ENCODE data around the gene MKLN1. TPM values are rescaled to one million over a fixed set of nuclear protein-coding genes. Genes with fewer than 3 reads are reported as not detected.

Gene MKLN1
- total and polyA plus RNA-seq, 2 experiments from 2014 or later = 33.8 to 59.3 TPM

GRCh38 chr7:131529617-131530016 is 201.9 kb downstream of the MKLN1 start:
- H3K27ac ChIP-seq = no peak overlapping the region

GRCh38 chr7:131530137-131530536 is 202.5 kb downstream of the MKLN1 start:
- Histone ChIP-seq H2AFZ (no peak overlapping the region), H3K4me1 (ENCODE audit: insufficient read depth) (no peaks in the 10 kb centered on the region), H3K27me3 (no peaks in the 10 kb centered on the region), H3K9me2 (replicated peaks; ENCODE audit: insufficient read depth) (no peaks in the 10 kb centered on the region), H3K27ac (no peak overlapping the region), H3K36me3 (replicated peaks; ENCODE audit: insufficient read depth, low read depth) (no peaks in the 10 kb centered on the region), H4K20me1 (ENCODE audit: insufficient read depth, poor library complexity, severe bottlenecking) (no peaks in the 10 kb centered on the region), H3K4me2 (no peak overlapping the region), H3K79me2 (peaks cover 9% of the 10 kb centered on the region), H3K9me3 (ENCODE audit: low read depth) (no peaks in the 10 kb centered on the region), H3K4me3 (no peak overlapping the region)
- TF ChIP-seq EZH2 (IDR thresholded peaks at IDR 0.05; ENCODE audit: borderline replicate concordance) (no peak), CTCF (IDR thresholded peaks at IDR 0.05; ENCODE audit: poor library complexity) (no peak), EZH2phosphoT487 (IDR thresholded peaks at IDR 0.05; ENCODE audit: low read depth, severe bottlenecking, unreplicated experiment) (no peak)
- WGBS (ENCODE audit: low lambda C conversion rate, missing lambda C conversion rate) = 97% methylated on average over 6 of the region's 6 CpGs
- no peak for DNase-seq (ENCODE audit: low spot score)

More at GRCh38 chr7:131529617-131530016, 201.9 kb downstream of the MKLN1 start:
- H3K4me3 ChIP-seq = no peak overlapping the region
- TF ChIP-seq EZH2 (IDR thresholded peaks at IDR 0.05; ENCODE audit: borderline replicate concordance) = no peak
- TF ChIP-seq CTCF (IDR thresholded peaks at IDR 0.05; ENCODE audit: poor library complexity) = no peak
- no peak for TF ChIP-seq EZH2phosphoT487 (IDR thresholded peaks at IDR 0.05; ENCODE audit: low read depth, severe bottlenecking, unreplicated experiment)
- H3K27me3 ChIP-seq = no peaks in the 10 kb centered on the region
- H4K20me1 ChIP-seq (ENCODE audit: insufficient read depth, poor library complexity, severe bottlenecking) = no peaks in the 10 kb centered on the region
- no peaks in the 10 kb centered on the region for H3K4me1 ChIP-seq (ENCODE audit: insufficient read depth)
- H2AFZ ChIP-seq = no peak overlapping the region
- H3K4me2 ChIP-seq = no peak overlapping the region
- DNase-seq (ENCODE audit: low spot score) = no peak
- WGBS (ENCODE audit: low lambda C conversion rate, missing lambda C conversion rate) = 88% methylated on average over 9 of the region's 11 CpGs
- peaks cover 9% of the 10 kb centered on the region for H3K79me2 ChIP-seq
- no peaks in the 10 kb centered on the region for H3K9me3 ChIP-seq (ENCODE audit: low read depth)
- no peaks in the 10 kb centered on the region for H3K9me2 ChIP-seq (replicated peaks; ENCODE audit: insufficient read depth)
- H3K36me3 ChIP-seq (replicated peaks; ENCODE audit: insufficient read depth, low read depth) = no peaks in the 10 kb centered on the region

GRCh38 chr7:131532570-131533091 is 205.0 kb downstream of the MKLN1 start:
- no peak overlapping the region for H3K27ac ChIP-seq
- peaks cover 6% of the 10 kb centered on the region for H3K79me2 ChIP-seq
- TF ChIP-seq EZH2 (IDR thresholded peaks at IDR 0.05; ENCODE audit: borderline replicate concordance) (no peak), CTCF (IDR thresholded peaks at IDR 0.05; ENCODE audit: poor library complexity) (no peak), EZH2phosphoT487 (IDR thresholded peaks at IDR 0.05; ENCODE audit: low read depth, severe bottlenecking, unreplicated experiment) (no peak)
- no peaks in the 10 kb centered on the region for H3K36me3 ChIP-seq (replicated peaks; ENCODE audit: insufficient read depth, low read depth)
- H2AFZ ChIP-seq = no peak overlapping the region
- no peaks in the 10 kb centered on the region for H4K20me1 ChIP-seq (ENCODE audit: insufficient read depth, poor library complexity, severe bottlenecking)
- H3K27me3 ChIP-seq = no peaks in the 10 kb centered on the region
- no peaks in the 10 kb centered on the region for H3K9me2 ChIP-seq (replicated peaks; ENCODE audit: insufficient read depth)
- DNase-seq (ENCODE audit: low spot score) = no peak
- H3K9me3 ChIP-seq (ENCODE audit: low read depth) = no peaks in the 10 kb centered on the region
- no peaks in the 10 kb centered on the region for H3K4me1 ChIP-seq (ENCODE audit: insufficient read depth)
- H3K4me3 ChIP-seq = no peak overlapping the region
- no peak overlapping the region for H3K4me2 ChIP-seq
- WGBS (ENCODE audit: low lambda C conversion rate, missing lambda C conversion rate) = 89% methylated on average over 10 of the region's 10 CpGs
